Astrocyte of the cerebellum (primary cell): ENCODE data around the gene HTR3E.

Experiments
- DNase-seq: peaks from one replicate; pipeline ENCODE4 v3.0.0-alpha.2; 2011; ENCODE audit warnings: low read depth
- H3K4me3 ChIP-seq: 2 replicates; pipeline ENCODE4 v1.5.1; 2011; ENCODE audit warnings: mild to moderate bottlenecking, low read depth, low read length, moderate library complexity
- CTCF ChIP-seq: IDR thresholded peaks from 2 replicates; pipeline ENCODE4 v1.5.1; 2012; ENCODE audit warnings: low read length, low read depth, moderate library complexity, mild to moderate bottlenecking; ENCODE audit errors: missing control alignments
- in situ Hi-C: cut with HindIII; loops from 2 replicates; pipeline ENCODE4 v1.10.0; 2017; ENCODE audit warnings: low sequenced_read_pairs

Gene HTR3E

DNA sequence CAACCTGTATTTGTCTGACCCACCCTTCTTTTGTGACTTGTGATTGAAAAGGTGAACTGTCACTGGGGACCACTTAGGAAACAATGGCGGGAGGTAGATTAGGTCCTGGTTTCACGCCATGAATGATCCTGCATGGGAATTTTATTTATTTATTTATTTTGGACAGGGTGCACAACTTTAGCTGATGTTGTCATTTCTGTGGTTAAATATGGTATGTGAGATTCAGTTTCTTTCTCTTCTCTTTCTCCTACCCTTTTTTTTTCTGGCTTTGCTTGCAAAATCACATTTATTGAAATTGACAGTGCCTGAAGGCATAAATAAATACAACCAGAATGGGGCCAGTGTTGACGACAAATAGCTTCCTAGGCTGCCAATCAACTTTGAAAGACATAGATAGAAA, 18.0 kb upstream of the HTR3E start:
- in situ Hi-C loops: no loop called here
- no peak for DNase-seq

DNA sequence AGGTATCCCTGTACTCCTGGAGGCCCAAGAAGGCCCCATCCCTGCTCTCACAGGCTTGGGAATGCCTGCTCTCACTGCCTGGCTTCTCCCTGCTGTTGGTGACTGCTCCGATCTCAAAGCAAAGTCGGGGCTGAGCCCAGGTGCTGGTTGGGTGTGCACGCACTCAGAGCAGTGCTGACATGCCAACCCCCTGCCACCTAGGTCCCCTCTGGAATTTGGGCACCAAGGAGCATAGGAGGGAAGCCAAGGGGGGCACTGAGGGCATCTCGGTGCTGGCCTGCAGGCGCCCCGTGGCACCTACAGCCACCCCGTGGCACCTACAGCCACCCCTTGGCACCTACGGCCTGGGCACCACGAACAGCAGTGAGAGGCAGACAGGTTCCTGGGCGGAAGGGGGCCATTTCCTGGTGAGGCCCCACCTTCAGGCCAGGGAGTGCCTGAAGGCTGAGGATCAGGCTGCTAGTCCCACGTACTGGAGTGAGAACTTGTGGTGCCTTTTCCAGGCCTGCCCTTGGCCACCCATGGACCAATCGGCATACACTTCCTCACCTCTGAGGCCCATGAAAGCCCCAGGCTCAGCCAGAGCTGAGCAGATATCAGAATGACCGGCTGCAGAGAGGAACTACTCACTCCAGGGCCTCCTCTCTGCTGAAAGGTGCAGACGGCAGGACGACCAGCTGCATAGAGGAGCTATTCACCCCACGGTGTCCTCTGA, 15.6 kb upstream of the HTR3E start:
- no peak for DNase-seq
- H3K4me3 ChIP-seq: no peak overlapping the region
- no peak for TF ChIP-seq CTCF
- in situ Hi-C loops: no loop called here

More for the DNA sequence above, 18.0 kb upstream of the HTR3E start:
- no peak overlapping the region for H3K4me3 ChIP-seq
- no peak for TF ChIP-seq CTCF

GRCh38 chr3:184082034-184082433, 14.8 kb upstream of the HTR3E start:
- in situ Hi-C loops: no loop called here
- no peak overlapping the region for H3K4me3 ChIP-seq
- no peak for TF ChIP-seq CTCF
- no peak for DNase-seq

GRCh38 chr3:184082465-184082864, 14.4 kb upstream of the HTR3E start:
- in situ Hi-C loops: no loop called here
- no peak for TF ChIP-seq CTCF
- no peak overlapping the region for H3K4me3 ChIP-seq
- no peak for DNase-seq

DNA sequence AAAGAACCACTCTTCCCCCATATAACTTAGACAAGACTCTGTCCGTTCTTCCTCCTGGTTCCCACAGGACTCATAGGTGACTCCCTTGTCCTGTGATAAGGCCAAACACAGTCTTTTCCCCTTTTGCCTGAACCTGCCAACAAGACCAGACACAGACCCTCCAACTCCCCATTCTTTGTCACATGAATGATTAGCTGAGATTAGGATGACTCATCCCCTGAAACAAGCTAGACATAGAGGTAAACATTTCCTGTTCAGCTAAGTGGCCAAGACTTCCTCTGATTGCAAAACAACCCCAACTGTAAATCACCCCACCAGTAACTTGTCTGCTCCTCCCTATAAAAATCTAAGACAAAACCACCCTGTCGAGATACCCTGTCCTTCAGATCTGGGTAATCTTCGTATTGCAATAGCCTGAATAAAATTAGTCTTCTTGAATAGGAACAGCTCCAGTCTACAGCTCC, 11.4 kb upstream of the HTR3E start:
- in situ Hi-C loops: no loop called here
- TF ChIP-seq CTCF: no peak
- no peak for DNase-seq
- H3K4me3 ChIP-seq: no peak overlapping the region

- TF ChIP-seq CTCF: no peak
- in situ Hi-C loops: no loop called here
- DNase-seq: no peak
- no peak overlapping the region for H3K4me3 ChIP-seq
Measured at GRCh38 chr3:184092199-184092598, 4.7 kb upstream of the HTR3E start.
